Neuronal stem cell (in vitro differentiated cells): Measurements from ENCODE around the gene RCVRN.

Experiments
- DNase-seq: peaks from one replicate; pipeline ENCODE4 v3.0.0-alpha.2; 2013; ENCODE audit warnings: low spot score
- H2AFZ ChIP-seq: one replicate; pipeline ENCODE4 v1.6.1; 2013; ENCODE audit warnings: mild to moderate bottlenecking, low read length, inconsistent platforms
- H2AK5ac ChIP-seq: 2 replicates; pipeline ENCODE4 v1.6.1; 2013; ENCODE audit warnings: low read depth, mild to moderate bottlenecking, inconsistent platforms, low read length, moderate library complexity, mixed read lengths
- H2BK120ac ChIP-seq: 2 replicates; pipeline ENCODE4 v1.6.1; 2013; ENCODE audit warnings: low read depth, mild to moderate bottlenecking, inconsistent platforms, low read length, moderate library complexity, mixed read lengths
- H2BK12ac ChIP-seq: one replicate; pipeline ENCODE4 v1.6.1; 2013; ENCODE audit warnings: low read length, inconsistent platforms
- H2BK15ac ChIP-seq: 2 replicates; pipeline ENCODE4 v1.6.1; 2013; ENCODE audit warnings: mild to moderate bottlenecking, low read length, inconsistent platforms, mixed read lengths
- H2BK5ac ChIP-seq: one replicate; pipeline ENCODE4 v1.6.1; 2013; ENCODE audit warnings: inconsistent platforms, mild to moderate bottlenecking, low read length, moderate library complexity
- H3K14ac ChIP-seq: one replicate; pipeline ENCODE4 v1.6.1; 2013; ENCODE audit warnings: low read length, inconsistent platforms
- H3K18ac ChIP-seq: 2 replicates; pipeline ENCODE4 v1.6.1; 2013; ENCODE audit warnings: low read length, inconsistent platforms
- H3K23ac ChIP-seq: 2 replicates; pipeline ENCODE4 v1.6.1; 2013; ENCODE audit warnings: low read depth, mild to moderate bottlenecking, mixed read lengths, low read length, inconsistent platforms; ENCODE audit not compliant: poor library complexity
- H3K27ac ChIP-seq: replicated peaks from 3 replicates; pipeline ENCODE4 v1.5.1; 2013; ENCODE audit warnings: low read length, inconsistent platforms
- H3K27me3 ChIP-seq, 3 experiments: 2 replicates each; pipeline ENCODE4 v1.6.1; 2013; ENCODE audit warnings: low read length in 3 of 3, mild to moderate bottlenecking in 2 of 3, inconsistent platforms in 1 of 3, low read depth in 1 of 3, mixed read lengths in 1 of 3, moderate library complexity in 1 of 3; ENCODE audit not compliant: control insufficient read depth in 3 of 3, insufficient read depth in 3 of 3
- H3K36me3 ChIP-seq, 2 donors: replicated peaks in 1 of 2; 2 replicates each; pipeline ENCODE4 v1.6.1; 2013; ENCODE audit warnings: low read length in 2 of 2; ENCODE audit not compliant: control insufficient read depth in 2 of 2, insufficient read depth in 2 of 2
- H3K4ac ChIP-seq: 2 replicates; pipeline ENCODE4 v1.6.1; 2013; ENCODE audit warnings: inconsistent platforms, mild to moderate bottlenecking, low read length, moderate library complexity
- H3K4me1 ChIP-seq, 2 donors: 1 replicate in 1 of 2; 2 replicates in 1 of 2; pipeline ENCODE4 v1.6.1; 2013; ENCODE audit warnings: low read length in 2 of 2, low read depth in 1 of 2; ENCODE audit not compliant: control insufficient read depth in 2 of 2, insufficient read depth in 1 of 2
- H3K4me2 ChIP-seq: one replicate; pipeline ENCODE4 v1.6.1; 2013; ENCODE audit warnings: mild to moderate bottlenecking, low read length, inconsistent platforms; ENCODE audit not compliant: insufficient read depth, poor library complexity, severe bottlenecking
- H3K4me3 ChIP-seq, 2 donors: 2 replicates each; pipeline ENCODE4 v1.5.1; 2013; ENCODE audit warnings: low read length in 2 of 2, mild to moderate bottlenecking in 2 of 2, inconsistent platforms in 1 of 2, moderate library complexity in 1 of 2
- H3K79me1 ChIP-seq: one replicate; pipeline ENCODE4 v1.6.1; 2013; ENCODE audit warnings: low read depth, mild to moderate bottlenecking, inconsistent platforms, low read length, moderate library complexity
- H3K9ac ChIP-seq: one replicate; pipeline ENCODE4 v1.6.1; 2013; ENCODE audit warnings: mild to moderate bottlenecking, low read depth, low read length, inconsistent platforms; ENCODE audit not compliant: poor library complexity
- H3K9me3 ChIP-seq, 2 donors: replicated peaks in 1 of 2; 2 replicates each; pipeline versions ENCODE3 to v1.6.1; 2013; ENCODE audit warnings: low read length in 2 of 2, mild to moderate bottlenecking in 2 of 2, inconsistent platforms in 1 of 2, low read depth in 1 of 2, mixed read lengths in 1 of 2, moderate library complexity in 1 of 2; ENCODE audit not compliant: control insufficient read depth in 2 of 2, insufficient read depth in 1 of 2
- H4K8ac ChIP-seq: one replicate; pipeline ENCODE4 v1.6.1; 2013; ENCODE audit warnings: low read depth, mild to moderate bottlenecking, inconsistent platforms, low read length, moderate library complexity
- H4K91ac ChIP-seq: one replicate; pipeline ENCODE4 v1.6.1; 2013; ENCODE audit warnings: low read length, low read depth, mild to moderate bottlenecking, inconsistent platforms; ENCODE audit not compliant: poor library complexity
- WGBS, 2 donors: extraction: QIAGEN DNeasy Blood & Tissue Kit; methylation state at CpG; one replicate each; pipeline ENCODE4 v1.1.7; 2013; ENCODE audit warnings: missing lambda C conversion rate in 2 of 2, mixed read lengths in 1 of 2; ENCODE audit not compliant: insufficient read length in 2 of 2, insufficient replicate concordance in 1 of 2; ENCODE audit errors: extremely low coverage in 2 of 2; 5-methylcytosine and 5-hydroxymethylcytosine counted together

Gene RCVRN

GRCh38 chr17:9878786-9879525 lies 26.1 kb downstream of the RCVRN start:
- H3K4me3 ChIP-seq = no peak overlapping the region
- H2BK15ac ChIP-seq = no peak overlapping the region
- H3K4me2 ChIP-seq = no peak overlapping the region
- H3K9me3 ChIP-seq = peaks cover 3 to 6% of the 10 kb centered on the region in 2 donors
- H3K36me3 ChIP-seq = no peaks in the 10 kb centered on the region
- no peak overlapping the region for H4K8ac ChIP-seq
- H3K79me1 ChIP-seq = no peaks in the 10 kb centered on the region
- H3K23ac ChIP-seq = no peak overlapping the region
- H3K4ac ChIP-seq = no peak overlapping the region
- H3K27ac ChIP-seq = no peak overlapping the region
- no peak overlapping the region for H2BK5ac ChIP-seq
- no peaks in the 10 kb centered on the region for H3K4me1 ChIP-seq
- H2BK12ac ChIP-seq = no peak overlapping the region
- DNase-seq = no peak
- no peak overlapping the region for H3K18ac ChIP-seq
- no peaks in the 10 kb centered on the region for H3K27me3 ChIP-seq
- H2AFZ ChIP-seq = no peak overlapping the region
- H2AK5ac ChIP-seq = no peak overlapping the region
- no CpG with 5 or more reads among the region's 8 CpGs for WGBS, 2 donors
- no peak overlapping the region for H4K91ac ChIP-seq
- no peak overlapping the region for H3K14ac ChIP-seq
- no peak overlapping the region for H2BK120ac ChIP-seq
- no peak overlapping the region for H3K9ac ChIP-seq

GRCh38 chr17:9878356-9878755 lies 26.7 kb downstream of the RCVRN start:
- H4K91ac ChIP-seq = no peak overlapping the region
- H2BK12ac ChIP-seq = no peak overlapping the region
- H2AK5ac ChIP-seq = no peak overlapping the region
- peaks cover 3% of the 10 kb centered on the region in 2 donors for H3K9me3 ChIP-seq
- no peak overlapping the region for H2BK120ac ChIP-seq
- no peak overlapping the region for H3K18ac ChIP-seq
- DNase-seq = no peak
- H3K23ac ChIP-seq = no peak overlapping the region
- no peak overlapping the region for H3K4me2 ChIP-seq
- H3K9ac ChIP-seq = no peak overlapping the region
- H2AFZ ChIP-seq = no peak overlapping the region
- H3K4me1 ChIP-seq = no peaks in the 10 kb centered on the region
- H3K79me1 ChIP-seq = no peaks in the 10 kb centered on the region
- no peak overlapping the region for H2BK5ac ChIP-seq
- no peaks in the 10 kb centered on the region for H3K36me3 ChIP-seq
- no peak overlapping the region for H3K27ac ChIP-seq
- no peak overlapping the region for H4K8ac ChIP-seq
- no peak overlapping the region for H3K14ac ChIP-seq
- no CpG with 5 or more reads among the region's 3 CpGs for WGBS, 2 donors
- H3K27me3 ChIP-seq = no peaks in the 10 kb centered on the region
- no peak overlapping the region for H3K4ac ChIP-seq
- no peak overlapping the region for H2BK15ac ChIP-seq
- no peak overlapping the region for H3K4me3 ChIP-seq

- Histone ChIP-seq H3K4me2 (no peak overlapping the region), H2BK5ac (no peak overlapping the region), H3K14ac (no peak overlapping the region), H3K4me3 (no peak overlapping the region), H4K91ac (no peak overlapping the region), H3K79me1 (no peaks in the 10 kb centered on the region), H3K18ac (no peak overlapping the region), H3K36me3 (no peaks in the 10 kb centered on the region), H3K27me3 (no peaks in the 10 kb centered on the region), H3K27ac (no peak overlapping the region), H2AK5ac (no peak overlapping the region), H2BK120ac (no peak overlapping the region), H4K8ac (no peak overlapping the region), H3K23ac (no peak overlapping the region), H3K4me1 (no peaks in the 10 kb centered on the region), H2BK12ac (no peak overlapping the region), H2AFZ (no peak overlapping the region), H3K9me3 (no peaks in the 10 kb centered on the region), H3K9ac (no peak overlapping the region), H3K4ac (no peak overlapping the region), H2BK15ac (no peak overlapping the region)
- no peak for DNase-seq
- no CpG with 5 or more reads among the region's 3 CpGs for WGBS, 2 donors
These were observed 29.6 kb downstream of the RCVRN start for GRCh38 chr17:9875441-9875840.

GRCh38 chr17:9874722-9875121 lies 30.3 kb downstream of the RCVRN start:
- H3K14ac ChIP-seq = no peak overlapping the region
- no peak overlapping the region for H2BK120ac ChIP-seq
- no peak overlapping the region for H2AK5ac ChIP-seq
- no peak overlapping the region for H2BK12ac ChIP-seq
- no peak overlapping the region for H3K18ac ChIP-seq
- H3K79me1 ChIP-seq = no peaks in the 10 kb centered on the region
- no peak overlapping the region for H3K4me3 ChIP-seq
- H4K91ac ChIP-seq = no peak overlapping the region
- no peak overlapping the region for H3K27ac ChIP-seq
- H3K9ac ChIP-seq = no peak overlapping the region
- H4K8ac ChIP-seq = no peak overlapping the region
- no peak overlapping the region for H3K4ac ChIP-seq
- no peak overlapping the region for H2BK5ac ChIP-seq
- no peak overlapping the region for H3K4me2 ChIP-seq
- H2AFZ ChIP-seq = no peak overlapping the region
- H3K4me1 ChIP-seq = no peaks in the 10 kb centered on the region
- no peak overlapping the region for H2BK15ac ChIP-seq
- no peaks in the 10 kb centered on the region for H3K9me3 ChIP-seq
- no CpG with 5 or more reads among the region's 3 CpGs for WGBS, 2 donors
- DNase-seq = no peak
- H3K23ac ChIP-seq = no peak overlapping the region
- H3K27me3 ChIP-seq = no peaks in the 10 kb centered on the region
- H3K36me3 ChIP-seq = no peaks in the 10 kb centered on the region
